K562 (cell line): Measurements from ENCODE around the gene COL4A2. TPM values are rescaled to one million over a fixed set of nuclear protein-coding genes. Genes with fewer than 3 reads are reported as not detected.

Source experiments
- ATAC-seq: fragments of 200-7000 bp; cut with Tn5 transposase; 3 replicates; pipeline ENCODE4 v1.9.1; 2020; ENCODE audit warnings: moderate library complexity
- BruUV-seq: library from RNA; stranded (reverse); fragments of 400-500 nt; replicated peaks from 2 replicates; lab custom pipeline; 2021; lab: Mats Ljungman, UMichigan
- CTCF ChIA-PET: fragments of 300-600 bp; formaldehyde crosslinking; extraction: SDS; loops from one replicate; lab custom pipeline; 2021; ENCODE audit warnings: low intra/inter-chr PET ratio; lab: Yijun Ruan, JAX
- POLR2A ChIA-PET: fragments of 300-600, 350-650 bp; sonication (Branson Sonifier 250); formaldehyde crosslinking; extraction: SDS; loops from one replicate; lab custom pipeline; 2021; ENCODE audit warnings: antibody characterized with exemption, inconsistent platforms; lab: Yijun Ruan, JAX
- DNase-seq, 4 experiments: peaks; one replicate each; pipeline versions ENCODE4 v3.0.0 to v3.0.0-alpha.2; 2011 to 2018; ENCODE audit warnings: low spot score in 3 of 4, mixed read lengths in 3 of 4; ENCODE audit errors: extremely low read depth in 1 of 4
- FAIRE-seq: peaks from 2 replicates; lab custom pipeline; 2011; peaks lifted over from hg19 to GRCh38; lab: Jason Lieb, UNC
- H2AFZ ChIP-seq: 2 replicates; pipeline ENCODE4 v1.6.0; 2011; ENCODE audit warnings: low read depth, low read length, control low read depth, inconsistent platforms
- H3K27ac ChIP-seq: fragments of 200-600 bp; 3 replicates; pipeline ENCODE4 v1.8.0; 2011; ENCODE audit warnings: low read depth, mild to moderate bottlenecking, control low read depth, inconsistent platforms, low read length, moderate library complexity, mixed read lengths; ENCODE audit errors: extremely low read depth
- H3K27me3 ChIP-seq, 2 experiments: fragments of 300-600 bp in 1 of 2; 2 replicates in 1 of 2; 3 replicates in 1 of 2; pipeline versions ENCODE4 v1.6.0 to v1.8.0; 2011; ENCODE audit warnings: inconsistent platforms in 2 of 2, low read length in 2 of 2, mild to moderate bottlenecking in 1 of 2, mixed read lengths in 1 of 2, moderate library complexity in 1 of 2; ENCODE audit not compliant: control insufficient read depth in 2 of 2, insufficient read depth in 2 of 2
- H3K36me3 ChIP-seq: fragments of 300-600 bp; 3 replicates; pipeline ENCODE4 v1.8.0; 2011; ENCODE audit warnings: mild to moderate bottlenecking, low read length, inconsistent platforms; ENCODE audit not compliant: control insufficient read depth, insufficient read depth
- H3K4me1 ChIP-seq, 2 experiments: fragments of 200-600 bp in 1 of 2; replicated peaks in 1 of 2; 2 replicates in 1 of 2; 3 replicates in 1 of 2; pipeline versions ENCODE4 v1.5.1 to v1.8.0; 2011; ENCODE audit warnings: inconsistent platforms in 2 of 2, low read length in 2 of 2, mild to moderate bottlenecking in 1 of 2, mixed read lengths in 1 of 2, moderate library complexity in 1 of 2; ENCODE audit not compliant: control insufficient read depth in 2 of 2, insufficient read depth in 2 of 2
- H3K4me2 ChIP-seq: 2 replicates; pipeline ENCODE4 v1.6.1; 2011; ENCODE audit warnings: low read length, control low read depth, inconsistent platforms, mixed read lengths; ENCODE audit not compliant: insufficient read depth
- H3K4me3 ChIP-seq: fragments of 200-600 bp; sonication (generic), shearing (Covaris generic); 2 replicates; pipeline ENCODE4 v1.5.1; 2016; ENCODE audit warnings: control low read depth, inconsistent platforms
- H3K79me2 ChIP-seq: fragments of 200-600 bp; 3 replicates; pipeline ENCODE4 v1.8.0; 2011; ENCODE audit warnings: low read length, inconsistent platforms; ENCODE audit not compliant: control insufficient read depth, insufficient read depth
- H3K9ac ChIP-seq, 2 experiments: 2 replicates each; pipeline versions ENCODE4 v1.6.0 to v1.6.1; 2011; ENCODE audit warnings: low read depth in 2 of 2, low read length in 2 of 2, control low read depth in 1 of 2, inconsistent platforms in 1 of 2, mild to moderate bottlenecking in 1 of 2, mixed read lengths in 1 of 2; ENCODE audit not compliant: insufficient read depth in 1 of 2
- H3K9me1 ChIP-seq: one replicate; pipeline ENCODE4 v1.6.0; 2011; ENCODE audit warnings: inconsistent platforms, mild to moderate bottlenecking, low read length, moderate library complexity; ENCODE audit not compliant: control insufficient read depth, insufficient read depth
- H3K9me3 ChIP-seq: replicated peaks from 2 replicates; pipeline ENCODE4 v1.5.1; 2011; ENCODE audit warnings: low read depth, low read length, inconsistent platforms; ENCODE audit not compliant: control insufficient read depth, insufficient read depth
- H4K20me1 ChIP-seq: replicated peaks from 2 replicates; pipeline ENCODE4 v1.6.1; 2011; ENCODE audit warnings: low read length, inconsistent platforms, mixed read lengths; ENCODE audit not compliant: control insufficient read depth, insufficient read depth
- BRF2 ChIP-seq: IDR thresholded peaks from 3 replicates; pipeline ENCODE4 v1.6.1; 2011; ENCODE audit warnings: borderline replicate concordance, mild to moderate bottlenecking; ENCODE audit not compliant: insufficient read length, insufficient read depth
- EP400 ChIP-seq: fragments of 450-650 bp; IDR thresholded peaks from 2 replicates; pipeline ENCODE4 v1.6.1; 2017; ENCODE audit warnings: antibody characterized with exemption, mild to moderate bottlenecking, moderate library complexity
- IRF2 ChIP-seq: sonication (generic); formaldehyde crosslinking; IDR thresholded peaks from 2 replicates; pipeline ENCODE4 v1.8.1; 2022; ENCODE audit warnings: mild to moderate bottlenecking, missing genetic modification reagents
- MED1 ChIP-seq: sonication (generic); formaldehyde crosslinking; IDR thresholded peaks from 2 replicates; pipeline ENCODE4 v1.8.1; 2023; ENCODE audit warnings: missing genetic modification reagents, borderline replicate concordance
- TBL1XR1 ChIP-seq, 2 experiments: IDR thresholded peaks; 2 replicates each; pipeline ENCODE4 v1.6.1; 2012; ENCODE audit warnings: improper control_type of control experiment in 2 of 2, low read length in 2 of 2, mild to moderate bottlenecking in 1 of 2
- ZNF551 ChIP-seq: fragments of 250-450 bp; sonication (Bioruptor Pico); IDR thresholded peaks from 2 replicates; pipeline ENCODE4 v1.5.0; 2021; ENCODE audit warnings: mild to moderate bottlenecking, moderate library complexity
- WGBS: fragments of 100-300 bp; shearing (Covaris generic); methylation state at CpG from one replicate; pipeline ENCODE4 v1.1.6; 2016; ENCODE audit warnings: low coverage, mixed read lengths; ENCODE audit not compliant: insufficient coverage; ENCODE audit errors: missing lambda C conversion rate; 5-methylcytosine and 5-hydroxymethylcytosine counted together
- in situ Hi-C: fragments of 300-500 bp; cut with MboI; formaldehyde crosslinking; loops from 4 replicates; pipeline ENCODE4 v1.15.0; 2018; ENCODE audit warnings: inconsistent platforms, mixed read lengths
- intact Hi-C: fragments of 100-400 bp; cut with micrococcal nuclease; formaldehyde crosslinking; loops from 2 replicates; pipeline ENCODE4 v1.14.2; 2022
- polyA plus RNA-seq, 8 experiments: library from polyadenylated mRNA; depleted of rRNA in 4 of 8; stranded (reverse) in 5 of 8; unstranded in 3 of 8; fragments of >200 nt; fragmentation: Nextera tagmentation in 2 of 8; fragmentation: Illumina TruSeq in 1 of 8; extraction: Ambion mirVana in 2 of 8; extraction: Trizol in 1 of 8; gene quantifications; 2 replicates each; pipeline versions ENCODE4 v1.2.1 to v1.2.3, GENCODE V29; 2011 to 2014; ENCODE audit warnings: inconsistent platforms in 1 of 8, missing spikeins in 1 of 8
- total RNA-seq, 7 experiments: library from RNA; depleted of rRNA in 6 of 7; stranded (reverse); fragments of >200 nt in 6 of 7; fragmentation: Illumina TruSeq in 2 of 7; extraction: Trizol in 2 of 7; gene quantifications; 2 replicates each; pipeline versions ENCODE4 v1.2.1 to v1.2.3, GENCODE V29; 2011 to 2021; ENCODE audit warnings: low replicate concordance in 1 of 7
- TF ChIP-seq, protein P1 (sequence below): fragments of 200-800 bp; sonication (Bioruptor generic); IDR thresholded peaks from 2 replicates; pipeline ENCODE4 v1.6.1; 2016; ENCODE audit warnings: missing genetic modification characterization, missing compliant biosample characterization

COL4A2 gene
- total and polyA plus RNA-seq, 9 of the 15 experiments (the other 6 are each of a cell fraction or from before 2014, with no cell fraction given), result 0.13 to 15.2 (median 8.1) TPM

DNA sequence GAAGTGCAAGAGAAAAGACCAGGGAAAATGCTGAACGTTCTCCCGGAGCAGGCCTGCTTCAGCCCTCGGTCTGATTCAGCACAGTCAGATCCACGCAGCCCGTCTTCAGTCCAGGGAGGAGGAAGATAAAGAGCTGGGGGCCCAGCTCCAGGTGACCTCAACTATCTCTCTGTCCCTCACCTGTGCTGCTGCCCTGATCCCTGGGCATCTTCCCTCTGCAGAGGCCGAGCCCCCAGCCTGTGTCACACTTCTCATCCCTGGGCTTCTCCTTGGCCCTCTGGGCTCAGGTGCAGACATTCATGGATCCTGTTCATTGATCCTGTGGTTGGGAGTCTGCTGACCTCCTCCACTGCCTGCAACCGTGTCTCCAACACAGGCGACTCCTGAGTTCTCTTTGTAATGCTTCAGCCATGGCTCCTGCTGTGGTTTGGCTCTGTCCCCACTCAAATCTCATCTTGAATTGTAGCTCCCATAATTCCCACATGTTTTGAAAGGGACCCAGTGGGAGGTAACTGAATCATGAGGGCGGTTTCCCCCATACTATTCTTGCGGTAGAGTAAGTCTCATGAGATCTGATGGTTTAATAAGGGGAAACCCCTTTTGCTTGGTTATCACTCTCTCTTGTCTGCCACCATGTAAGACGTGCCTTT is 27.9 kb downstream of the COL4A2 start (continued):
- TF ChIP-seq ZNF551, result no peak
- no peak for TF ChIP-seq EP400
- TF ChIP-seq BRF2, result no peak
- no peak for TF ChIP-seq TBL1XR1 (IDR thresholded peaks at IDR 0.05; ENCODE audit: low read length in 2 of 2)

- H3K27ac ChIP-seq, result no peak overlapping the region
- no peak overlapping the region for H3K9ac ChIP-seq
- no peaks in the 10 kb centered on the region for H3K36me3 ChIP-seq
- DNase-seq (no peak), FAIRE-seq (no peak), ATAC-seq (no peak)
- TF ChIP-seq, protein P1, sequence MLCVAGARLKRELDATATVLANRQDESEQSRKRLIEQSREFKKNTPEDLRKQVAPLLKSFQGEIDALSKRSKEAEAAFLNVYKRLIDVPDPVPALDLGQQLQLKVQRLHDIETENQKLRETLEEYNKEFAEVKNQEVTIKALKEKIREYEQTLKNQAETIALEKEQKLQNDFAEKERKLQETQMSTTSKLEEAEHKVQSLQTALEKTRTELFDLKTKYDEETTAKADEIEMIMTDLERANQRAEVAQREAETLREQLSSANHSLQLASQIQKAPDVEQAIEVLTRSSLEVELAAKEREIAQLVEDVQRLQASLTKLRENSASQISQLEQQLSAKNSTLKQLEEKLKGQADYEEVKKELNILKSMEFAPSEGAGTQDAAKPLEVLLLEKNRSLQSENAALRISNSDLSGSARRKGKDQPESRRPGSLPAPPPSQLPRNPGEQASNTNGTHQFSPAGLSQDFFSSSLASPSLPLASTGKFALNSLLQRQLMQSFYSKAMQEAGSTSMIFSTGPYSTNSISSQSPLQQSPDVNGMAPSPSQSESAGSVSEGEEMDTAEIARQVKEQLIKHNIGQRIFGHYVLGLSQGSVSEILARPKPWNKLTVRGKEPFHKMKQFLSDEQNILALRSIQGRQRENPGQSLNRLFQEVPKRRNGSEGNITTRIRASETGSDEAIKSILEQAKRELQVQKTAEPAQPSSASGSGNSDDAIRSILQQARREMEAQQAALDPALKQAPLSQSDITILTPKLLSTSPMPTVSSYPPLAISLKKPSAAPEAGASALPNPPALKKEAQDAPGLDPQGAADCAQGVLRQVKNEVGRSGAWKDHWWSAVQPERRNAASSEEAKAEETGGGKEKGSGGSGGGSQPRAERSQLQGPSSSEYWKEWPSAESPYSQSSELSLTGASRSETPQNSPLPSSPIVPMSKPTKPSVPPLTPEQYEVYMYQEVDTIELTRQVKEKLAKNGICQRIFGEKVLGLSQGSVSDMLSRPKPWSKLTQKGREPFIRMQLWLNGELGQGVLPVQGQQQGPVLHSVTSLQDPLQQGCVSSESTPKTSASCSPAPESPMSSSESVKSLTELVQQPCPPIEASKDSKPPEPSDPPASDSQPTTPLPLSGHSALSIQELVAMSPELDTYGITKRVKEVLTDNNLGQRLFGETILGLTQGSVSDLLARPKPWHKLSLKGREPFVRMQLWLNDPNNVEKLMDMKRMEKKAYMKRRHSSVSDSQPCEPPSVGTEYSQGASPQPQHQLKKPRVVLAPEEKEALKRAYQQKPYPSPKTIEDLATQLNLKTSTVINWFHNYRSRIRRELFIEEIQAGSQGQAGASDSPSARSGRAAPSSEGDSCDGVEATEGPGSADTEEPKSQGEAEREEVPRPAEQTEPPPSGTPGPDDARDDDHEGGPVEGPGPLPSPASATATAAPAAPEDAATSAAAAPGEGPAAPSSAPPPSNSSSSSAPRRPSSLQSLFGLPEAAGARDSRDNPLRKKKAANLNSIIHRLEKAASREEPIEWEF, result no peak
- TF ChIP-seq IRF2 (CRISPR knock-in tag) (no peak), MED1 (no peak)
- no peaks in the 10 kb centered on the region for H3K79me2 ChIP-seq
- no peaks in the 10 kb centered on the region for H4K20me1 ChIP-seq
- no peak overlapping the region for H2AFZ ChIP-seq
- H3K27me3 ChIP-seq, result peaks cover 0 to 23% of the 10 kb centered on the region in 2 experiments; a peak in 4 of 5 replicates
- BruUV-seq, result no TSS peak
- H3K4me2 ChIP-seq, result no peak overlapping the region
- CTCF ChIA-PET, result no interaction called here
- 5% methylated on average over 9 of the region's 9 CpGs for WGBS
- intact Hi-C loops (no loop called here), in situ Hi-C loops (no loop called here)
- no peaks in the 10 kb centered on the region for H3K9me3 ChIP-seq
- H3K9me1 ChIP-seq, result no peaks in the 10 kb centered on the region
- H3K4me3 ChIP-seq, result no peak overlapping the region
- H3K4me1 ChIP-seq, result no peaks in the 10 kb centered on the region
- POLR2A ChIA-PET, result no interaction called here
These were observed 29.0 kb downstream of the COL4A2 start for GRCh38 chr13:110336108-110336507.
